ENCODE data around the gene RTTN. TPM values are rescaled to one million over a fixed set of nuclear protein-coding genes. Genes with fewer than 3 reads are reported as not detected.

The RTTN gene
- total and polyA plus RNA-seq, 10 of the 15 experiments (the other 5 are each of a cell fraction or from before 2014, with no cell fraction given) = 9.4 to 36.6 (median 15.7) TPM

DNA sequence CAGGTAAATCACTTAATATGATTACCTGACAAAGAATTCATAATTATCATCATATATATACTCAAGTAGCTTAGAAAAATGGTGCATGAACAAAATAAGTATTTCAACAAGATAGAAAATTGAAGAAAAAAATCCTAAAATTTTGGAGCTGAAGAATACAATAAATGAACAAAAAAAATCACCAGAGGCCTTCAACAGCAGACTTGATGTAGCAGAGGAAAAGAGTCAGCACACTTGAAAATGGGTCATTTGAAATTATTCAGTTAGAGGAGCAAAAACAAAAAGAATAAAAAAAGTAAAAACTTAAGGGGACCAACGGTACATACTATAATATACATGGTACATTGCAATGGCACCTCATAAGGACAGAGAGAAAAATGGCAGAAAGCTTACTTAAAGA, 217.6 kb downstream of the RTTN start:
- in situ Hi-C loops (cut with MboI) = no loop called here
- BruUV-seq (replicated peaks) = no TSS peak
- no peak overlapping the region for H3K4me2 ChIP-seq (ENCODE audit: control insufficient read depth, insufficient read depth)
- H4K20me1 ChIP-seq (ENCODE audit: control insufficient read depth, insufficient read depth) = no peaks in the 10 kb centered on the region
- no peaks in the 10 kb centered on the region for H3K27me3 ChIP-seq (replicated peaks in 1 of 2; ENCODE audit: control insufficient read depth in 2 of 2, insufficient read depth in 2 of 2, low read length in 1 of 2)
- no peak for DNase-seq (ENCODE audit: low read depth, low spot score)
- H3K4me3 ChIP-seq = no peak overlapping the region
- no peak overlapping the region for H3K27ac ChIP-seq (ENCODE audit: control insufficient read depth, insufficient read depth)
- ChIA-PET CTCF (interaction anchor here (0.9 kb wide), 1 partner anchor 26 kb away, joined by 3 read pairs; no protein-coding TSS in a partner anchor), SMC1A (ENCODE audit: uncharacterized antibody, unreplicated experiment) (interaction anchor here (0.7 to 0.8 kb wide), 2 partner anchors 11 to 29 kb away, joined by 3 to 4 read pairs; no protein-coding TSS in a partner anchor), RAD21 (ENCODE audit: unreplicated experiment) (interaction anchor here (0.6 kb wide), 1 partner anchor 125 kb away, joined by 3 read pairs; no protein-coding TSS in a partner anchor), POLR2A (no interaction called here)
- intact Hi-C loops (cut with micrococcal nuclease; ENCODE audit: unreplicated experiment) = no loop called here
- 100% methylated on average over 1 of the region's 1 CpG for WGBS (ENCODE audit: insufficient coverage, insufficient replicate concordance, low lambda C conversion rate, missing lambda C conversion rate)
- peaks cover 6% of the 10 kb centered on the region for H3K9me3 ChIP-seq (replicated peaks; ENCODE audit: control insufficient read depth, insufficient read depth, low read length)
- FAIRE-seq = no peak
- ATAC-seq = no peak
- H3K4me1 ChIP-seq (ENCODE audit: control insufficient read depth, insufficient read depth, low read length) = no peaks in the 10 kb centered on the region
- H3K36me3 ChIP-seq (ENCODE audit: control insufficient read depth in 2 of 2, insufficient read depth in 2 of 2, low read length in 1 of 2) = peaks cover 0 to 2% of the 10 kb centered on the region in 2 experiments; a peak in 2 of 4 replicates
- H2AFZ ChIP-seq (ENCODE audit: control insufficient read depth, low read depth, low read length) = no peak overlapping the region
- TF ChIP-seq FOXM1 (IDR thresholded peaks at IDR 0.05; ENCODE audit: low read depth, low read length) (no peak), CBX5 (IDR thresholded peaks at IDR 0.05; ENCODE audit: low read depth) (peak; percentile 75; the same call in 1 of the 2 replicates)
- H3K79me2 ChIP-seq (ENCODE audit: control insufficient read depth, insufficient read depth, low read length) = no peaks in the 10 kb centered on the region
- H3K9ac ChIP-seq (ENCODE audit: control insufficient read depth, insufficient read depth, low read length) = no peak overlapping the region

DNA sequence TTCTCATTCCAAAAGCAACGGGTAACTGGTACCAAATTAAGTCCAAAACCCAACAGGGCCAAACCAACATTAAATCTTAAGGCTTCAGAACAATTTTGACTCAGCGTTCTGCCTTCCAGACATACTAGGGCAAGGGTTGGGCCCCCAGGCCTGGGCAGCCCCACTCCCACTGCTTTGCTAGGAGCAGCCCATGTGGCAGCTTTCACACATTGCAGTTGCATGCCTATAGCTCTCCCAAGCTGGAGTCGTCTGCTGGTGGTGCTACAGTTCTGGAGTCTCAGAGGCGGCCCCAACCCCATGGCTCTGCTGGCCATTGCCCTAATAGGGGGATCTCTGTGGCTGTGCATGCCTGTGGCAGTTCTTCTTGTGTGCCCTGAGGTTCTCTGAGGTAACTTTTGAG, 220.2 kb downstream of the RTTN start:
- no TSS peak for BruUV-seq (replicated peaks)
- H3K9ac ChIP-seq (ENCODE audit: control insufficient read depth, insufficient read depth, low read length) = no peak overlapping the region
- FAIRE-seq (no peak), ATAC-seq (no peak; the same call in 2 of the 3 replicates), DNase-seq (ENCODE audit: low read depth, low spot score) (no peak)
- no peaks in the 10 kb centered on the region; a peak in 1 of 4 replicates for H3K36me3 ChIP-seq (ENCODE audit: control insufficient read depth in 2 of 2, insufficient read depth in 2 of 2, low read length in 1 of 2)
- no peak overlapping the region for H2AFZ ChIP-seq (ENCODE audit: control insufficient read depth, low read depth, low read length)
- SMC1A ChIA-PET (ENCODE audit: uncharacterized antibody, unreplicated experiment) = no interaction called here
- WGBS (ENCODE audit: insufficient coverage, insufficient replicate concordance, low lambda C conversion rate, missing lambda C conversion rate) = 98% methylated on average over 4 of the region's 4 CpGs
- in situ Hi-C loops (cut with MboI) (no loop called here), intact Hi-C loops (cut with micrococcal nuclease; ENCODE audit: unreplicated experiment) (no loop called here)
- no peak overlapping the region for H3K27ac ChIP-seq (ENCODE audit: control insufficient read depth, insufficient read depth)
- RAD21 ChIA-PET (ENCODE audit: unreplicated experiment) = no interaction called here
- no peak overlapping the region for H3K4me2 ChIP-seq (ENCODE audit: control insufficient read depth, insufficient read depth)
- CTCF ChIA-PET = interaction anchor here (0.5 kb wide), 1 partner anchor 30 kb away, joined by 4 read pairs; no protein-coding TSS in a partner anchor
- no peaks in the 10 kb centered on the region for H4K20me1 ChIP-seq (ENCODE audit: control insufficient read depth, insufficient read depth)
- no peaks in the 10 kb centered on the region for H3K79me2 ChIP-seq (ENCODE audit: control insufficient read depth, insufficient read depth, low read length)
- peaks cover 6% of the 10 kb centered on the region for H3K9me3 ChIP-seq (replicated peaks; ENCODE audit: control insufficient read depth, insufficient read depth, low read length)
- POLR2A ChIA-PET = no interaction called here
- H3K27me3 ChIP-seq (replicated peaks in 1 of 2; ENCODE audit: control insufficient read depth in 2 of 2, insufficient read depth in 2 of 2, low read length in 1 of 2) = no peaks in the 10 kb centered on the region
- H3K4me3 ChIP-seq = no peak overlapping the region
- H3K4me1 ChIP-seq (ENCODE audit: control insufficient read depth, insufficient read depth, low read length) = peaks cover 19% of the 10 kb centered on the region
- no peak for TF ChIP-seq JUND (IDR thresholded peaks at IDR 0.05; ENCODE audit: low read depth, low read length)
- TF ChIP-seq SPI1 (IDR thresholded peaks at IDR 0.05; ENCODE audit: borderline replicate concordance, insufficient read depth, low read depth, low read length) = no peak
- TF ChIP-seq, protein P1, sequence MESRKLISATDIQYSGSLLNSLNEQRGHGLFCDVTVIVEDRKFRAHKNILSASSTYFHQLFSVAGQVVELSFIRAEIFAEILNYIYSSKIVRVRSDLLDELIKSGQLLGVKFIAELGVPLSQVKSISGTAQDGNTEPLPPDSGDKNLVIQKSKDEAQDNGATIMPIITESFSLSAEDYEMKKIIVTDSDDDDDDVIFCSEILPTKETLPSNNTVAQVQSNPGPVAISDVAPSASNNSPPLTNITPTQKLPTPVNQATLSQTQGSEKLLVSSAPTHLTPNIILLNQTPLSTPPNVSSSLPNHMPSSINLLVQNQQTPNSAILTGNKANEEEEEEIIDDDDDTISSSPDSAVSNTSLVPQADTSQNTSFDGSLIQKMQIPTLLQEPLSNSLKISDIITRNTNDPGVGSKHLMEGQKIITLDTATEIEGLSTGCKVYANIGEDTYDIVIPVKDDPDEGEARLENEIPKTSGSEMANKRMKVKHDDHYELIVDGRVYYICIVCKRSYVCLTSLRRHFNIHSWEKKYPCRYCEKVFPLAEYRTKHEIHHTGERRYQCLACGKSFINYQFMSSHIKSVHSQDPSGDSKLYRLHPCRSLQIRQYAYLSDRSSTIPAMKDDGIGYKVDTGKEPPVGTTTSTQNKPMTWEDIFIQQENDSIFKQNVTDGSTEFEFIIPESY (IDR thresholded peaks at IDR 0.05) = no peak
- TF ChIP-seq ZBED1 (IDR thresholded peaks at IDR 0.05; ENCODE audit: borderline replicate concordance) = no peak
- no peak for TF ChIP-seq ATF7 (IDR thresholded peaks at IDR 0.05; ENCODE audit: low read depth)
- TF ChIP-seq NR2C1 (IDR thresholded peaks at IDR 0.05) = no peak
- no peak for TF ChIP-seq BRCA1 (IDR thresholded peaks at IDR 0.05; ENCODE audit: low read depth, low read length)
- TF ChIP-seq ZNF24 (IDR thresholded peaks at IDR 0.05) = no peak
- no peak for TF ChIP-seq MYB (IDR thresholded peaks at IDR 0.05; ENCODE audit: borderline replicate concordance, low read depth, low read length)
- TF ChIP-seq ZNF217 (IDR thresholded peaks at IDR 0.05) = no peak
- no peak for TF ChIP-seq SRF (IDR thresholded peaks at IDR 0.05; ENCODE audit: low read depth in 2 of 2, low read length in 2 of 2)
- TF ChIP-seq RCOR1 (conservative IDR thresholded peaks at IDR 0.05; ENCODE audit: low read depth, low read length) = no peak
- TF ChIP-seq FOXM1 (IDR thresholded peaks at IDR 0.05; ENCODE audit: low read depth, low read length) = no peak
- TF ChIP-seq POLR2AphosphoS2 (IDR thresholded peaks at IDR 0.05; ENCODE audit: low read depth, low read length) = no peak
- TF ChIP-seq NFYA (IDR thresholded peaks at IDR 0.05; ENCODE audit: borderline replicate concordance, low read depth, low read length) = no peak
